NCI-H1436 (cell line): ENCODE results near the gene KRT8.
A peak's percentile ranks its signal among the peaks of the same experiment; 100 is the strongest.

ENCODE experiments used
- DNase-seq: peaks from one replicate; lab custom pipeline; 2025; lab: John Stamatoyannopoulos, UW

The KRT8 gene

GRCh38 chr12:52904509-52905300 is at the start of gene KRT8:
Gene KRT8 (minus strand): TSS chr12:52905076. CDS start chr12:52904981, 95 bp downstream.
- DNase-seq: peak; percentile 91

DNA sequence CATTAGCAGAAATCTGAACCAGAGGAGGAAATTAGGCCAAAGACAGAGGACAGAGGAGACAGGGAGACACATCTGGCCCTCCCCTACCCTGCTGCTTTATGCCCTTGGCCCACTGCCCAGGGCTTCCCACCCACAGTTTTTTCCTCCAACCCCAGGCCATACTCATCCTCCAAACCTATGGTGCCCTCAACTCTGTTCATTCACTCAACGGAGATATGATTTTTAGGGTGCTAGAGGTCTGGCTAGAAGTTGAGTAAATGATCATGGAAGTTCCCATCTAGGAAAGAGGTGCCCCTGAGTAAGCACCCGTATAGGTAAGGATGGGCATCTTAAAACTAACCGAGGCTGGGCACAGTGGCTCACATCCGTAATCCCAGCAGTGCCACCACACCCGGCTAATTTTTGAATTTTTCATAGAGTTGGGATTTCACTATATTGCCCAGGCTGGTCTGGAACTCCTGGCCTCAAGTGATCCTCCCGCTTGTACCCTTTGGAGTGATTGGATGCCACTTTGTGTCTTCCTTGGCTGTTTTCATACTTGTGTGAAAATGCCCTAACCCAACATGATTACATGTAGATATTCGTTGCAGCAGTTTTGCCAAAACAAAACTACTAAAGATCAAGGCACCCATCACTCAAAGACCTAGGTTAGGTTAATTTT is 48.4 kb upstream of the KRT8 start:
- no peak for DNase-seq

GRCh38 chr12:52952076-52952801 is 47.4 kb upstream of the KRT8 start:
- no peak for DNase-seq

DNA sequence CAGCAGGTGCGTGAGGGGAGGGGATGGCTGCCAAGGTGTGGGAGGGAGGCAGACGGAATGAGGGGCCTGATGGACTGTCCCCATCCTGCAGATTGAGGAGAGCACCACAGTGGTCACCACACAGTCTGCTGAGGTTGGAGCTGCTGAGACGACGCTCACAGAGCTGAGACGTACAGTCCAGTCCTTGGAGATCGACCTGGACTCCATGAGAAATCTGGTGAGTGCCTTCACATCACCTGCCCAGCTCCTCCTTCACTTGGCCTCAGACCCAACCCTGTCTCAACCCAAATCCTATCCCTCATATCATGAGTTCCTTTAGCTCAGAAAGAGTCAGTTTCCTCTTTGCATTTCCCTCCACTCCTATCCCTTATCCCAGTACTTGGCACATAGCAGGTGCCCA is 46.8 kb upstream of the KRT8 start:
- DNase-seq: no peak

DNA sequence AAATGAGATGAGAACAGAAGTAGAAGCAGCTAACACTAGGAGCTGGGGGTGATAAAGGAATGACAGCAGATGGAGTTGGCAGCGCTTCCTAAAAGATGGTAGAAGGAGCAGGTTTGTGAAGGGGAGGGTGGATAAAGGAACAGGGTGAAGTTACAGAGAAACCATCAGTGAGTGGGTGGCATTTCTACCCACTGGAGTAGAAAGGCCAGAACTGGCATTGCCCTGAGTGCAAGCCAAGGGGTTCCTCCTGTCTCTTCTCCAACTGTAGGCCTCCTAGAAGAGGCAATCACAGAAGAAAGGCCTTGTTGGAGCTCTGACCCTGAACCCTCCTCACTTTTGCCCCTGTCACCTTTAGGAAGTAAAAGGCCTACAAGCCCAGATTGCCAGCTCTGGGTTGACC is 46.2 kb upstream of the KRT8 start:
- no peak for DNase-seq

DNA sequence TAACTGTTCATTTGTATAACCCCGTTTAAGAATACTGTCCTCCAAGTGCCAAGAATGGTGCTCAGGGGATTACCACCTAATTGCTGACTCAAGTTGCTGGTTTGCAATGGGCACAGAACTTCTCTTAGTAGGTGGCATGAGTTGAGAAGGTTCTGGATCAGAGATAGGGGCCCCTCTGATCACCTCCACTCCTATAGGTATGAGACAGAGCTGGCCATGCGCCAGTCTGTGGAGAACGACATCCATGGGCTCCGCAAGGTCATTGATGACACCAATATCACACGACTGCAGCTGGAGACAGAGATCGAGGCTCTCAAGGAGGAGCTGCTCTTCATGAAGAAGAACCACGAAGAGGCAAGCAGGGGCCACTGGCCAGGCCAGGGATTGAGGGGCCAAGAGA is 45.7 kb upstream of the KRT8 start:
- no peak for DNase-seq

DNA sequence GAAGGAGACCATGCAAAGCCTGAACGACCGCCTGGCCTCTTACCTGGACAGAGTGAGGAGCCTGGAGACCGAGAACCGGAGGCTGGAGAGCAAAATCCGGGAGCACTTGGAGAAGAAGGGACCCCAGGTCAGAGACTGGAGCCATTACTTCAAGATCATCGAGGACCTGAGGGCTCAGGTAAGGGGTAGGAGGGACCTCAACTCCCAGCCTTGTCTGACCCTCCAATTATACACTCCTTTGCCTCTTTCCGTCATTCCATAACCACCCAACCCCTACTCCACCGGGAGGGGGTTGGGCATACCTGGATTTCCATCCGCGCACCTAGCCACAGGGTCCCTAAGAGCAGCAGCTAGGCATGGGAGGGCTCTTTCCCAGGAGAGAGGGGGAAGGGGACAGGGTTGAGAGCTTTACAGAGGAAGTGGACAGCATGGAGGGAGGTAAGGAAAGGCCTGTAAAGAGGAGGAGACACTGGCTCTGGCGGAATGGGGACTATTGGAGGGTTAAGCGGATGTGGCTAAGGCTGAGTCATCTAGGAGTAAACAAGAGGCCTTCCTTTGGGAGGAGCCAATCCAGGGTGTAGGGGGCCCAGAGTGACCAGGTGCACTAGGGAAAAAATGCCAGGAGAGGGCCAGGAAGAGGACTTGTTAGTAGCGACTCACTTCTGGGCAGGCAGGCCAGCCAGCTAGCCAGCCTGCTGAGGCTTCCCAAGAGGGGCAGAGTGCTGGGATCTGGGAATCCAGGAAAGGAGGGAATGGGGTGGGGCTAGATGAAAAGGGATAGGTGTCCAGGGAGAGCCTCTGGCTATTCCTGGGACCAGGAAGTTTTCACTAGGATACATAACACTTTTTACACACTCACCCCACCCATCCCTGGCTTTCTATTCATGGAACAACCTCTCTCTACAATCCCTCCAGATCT is 44.8 kb upstream of the KRT8 start:
- peak; percentile 8 for DNase-seq

DNA sequence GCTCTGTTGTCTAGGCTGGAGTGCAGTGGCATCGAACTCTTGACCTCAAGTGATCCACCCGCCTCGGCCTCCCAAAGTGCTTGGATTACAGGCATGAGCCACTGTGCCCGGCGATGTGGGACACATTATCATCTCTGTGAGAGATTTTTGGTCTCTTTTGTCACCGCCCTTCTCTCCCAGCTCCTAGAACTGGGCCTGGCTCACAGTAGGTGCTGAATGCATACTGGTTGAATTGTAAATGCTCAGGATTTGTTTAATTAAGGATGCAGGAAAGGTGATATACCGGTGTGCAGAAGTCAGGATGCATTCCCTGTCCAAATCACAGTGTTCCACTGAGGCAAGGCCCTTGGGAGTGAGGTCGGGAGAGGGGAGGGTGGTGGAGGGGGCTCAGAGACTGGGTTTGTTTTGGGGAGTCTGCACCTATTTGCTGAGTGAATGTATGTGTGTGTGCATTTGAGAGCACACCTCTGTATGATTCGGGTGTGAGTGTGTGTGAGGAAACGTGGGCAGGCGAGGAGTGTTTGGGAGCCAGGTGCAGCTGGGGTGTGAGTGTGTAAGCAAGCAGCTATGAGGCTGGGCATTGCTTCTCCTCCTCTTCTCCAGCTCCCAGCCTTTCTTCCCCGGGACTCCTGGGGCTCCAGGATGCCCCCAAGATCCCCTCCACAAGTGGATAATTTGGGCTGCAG is 43.0 kb upstream of the KRT8 start:
- no peak for DNase-seq

GRCh38 chr12:52946797-52947547 is 42.1 kb upstream of the KRT8 start:
- DNase-seq: no peak

DNA sequence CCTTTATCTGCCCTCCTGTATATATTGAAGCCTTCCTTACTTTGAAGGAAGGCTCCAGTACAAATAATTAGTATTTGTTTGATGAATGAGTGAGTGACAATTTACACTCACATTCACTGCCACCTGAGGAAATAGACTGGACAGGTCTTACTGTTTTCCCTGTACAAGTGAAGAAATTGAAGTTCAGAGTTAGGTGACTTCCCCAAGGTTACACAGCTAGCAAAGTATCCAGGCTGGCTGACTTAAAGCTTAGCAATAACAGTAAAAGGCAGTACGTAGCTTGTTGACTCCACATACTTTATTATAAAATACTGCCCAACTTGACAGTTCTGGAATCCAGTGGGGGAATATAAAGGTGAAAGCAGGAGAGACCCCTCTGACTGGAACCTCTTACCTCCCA is 41.5 kb upstream of the KRT8 start:
- DNase-seq: no peak

- no peak for DNase-seq
Observed at GRCh38 chr12:52945389-52946232, 40.7 kb upstream of the KRT8 start.

DNA sequence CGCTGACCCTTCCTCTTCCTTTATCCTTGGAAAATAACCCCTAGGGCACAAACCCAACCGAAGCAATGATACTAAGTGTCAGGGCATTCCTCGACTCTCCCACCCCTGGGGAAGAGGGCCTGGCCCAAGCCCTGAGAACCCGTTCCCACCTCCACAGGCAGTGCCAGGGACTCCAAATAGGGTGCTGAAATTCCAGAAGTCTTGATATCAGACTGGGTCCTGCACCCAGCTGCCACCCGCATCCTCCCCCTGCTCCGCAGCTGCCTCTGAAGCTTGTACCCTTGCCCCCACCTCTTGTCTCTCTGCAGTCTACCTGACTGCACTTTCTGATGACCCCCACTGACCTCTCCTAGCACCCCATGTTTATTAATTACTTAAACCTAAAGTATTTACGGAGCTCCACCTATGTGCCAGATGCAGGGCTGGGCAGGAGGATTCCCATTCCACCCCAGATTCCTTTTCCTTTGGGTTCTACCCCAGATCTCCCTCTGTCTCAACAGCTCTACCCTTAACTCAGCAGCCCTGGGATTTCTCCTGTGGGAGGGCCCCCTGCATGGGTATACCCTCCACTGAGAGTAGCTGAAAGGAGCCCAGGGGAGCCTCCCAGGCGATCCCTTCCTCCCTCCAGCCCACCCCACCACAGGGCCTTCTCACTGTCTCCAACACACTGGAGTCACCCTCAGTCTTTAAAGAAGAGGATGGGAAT is 40.0 kb upstream of the KRT8 start:
- DNase-seq: no peak

- peak; percentile 1 for DNase-seq
Observed at GRCh38 chr12:52942901-52943181, 38.0 kb upstream of the KRT8 start.

DNA sequence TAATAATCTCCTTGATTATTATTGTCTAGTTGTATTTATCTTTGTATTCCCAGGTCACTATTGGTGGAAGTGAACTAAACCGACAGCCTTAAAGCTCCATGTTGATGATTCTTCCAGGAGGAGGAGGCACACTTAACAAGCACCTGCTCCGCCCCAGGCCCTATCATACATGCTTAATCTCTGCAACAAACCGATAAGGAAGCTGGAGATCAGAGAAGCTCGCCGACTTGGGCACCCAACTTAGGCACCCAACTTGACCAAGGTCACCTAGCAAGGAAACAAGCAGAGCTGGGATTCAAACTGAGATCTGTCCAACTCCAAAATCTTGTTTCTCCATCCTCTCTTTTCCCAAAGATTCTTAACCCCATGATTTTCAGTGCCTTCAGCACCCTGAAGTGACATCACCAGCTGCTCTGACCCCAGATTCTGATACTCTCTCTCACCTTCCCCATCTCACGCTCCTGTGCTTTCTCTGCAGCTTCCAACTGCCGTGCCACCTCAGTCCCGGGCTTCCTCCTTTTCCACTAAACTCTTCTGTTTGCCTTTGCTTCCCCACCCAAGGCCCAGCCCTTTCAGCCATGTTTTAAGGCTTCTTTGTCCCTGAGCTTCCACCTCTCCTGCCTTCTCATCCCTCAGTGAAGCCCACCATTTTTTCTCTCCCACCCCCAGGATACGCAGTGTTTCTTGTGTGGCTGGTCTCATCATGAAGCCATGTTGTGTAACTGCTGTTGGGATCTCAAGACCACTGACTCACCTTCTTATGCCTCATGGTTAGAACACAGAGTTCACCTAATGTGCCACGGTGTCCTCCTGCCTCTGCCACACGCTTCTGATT is 37.4 kb upstream of the KRT8 start:
- DNase-seq: no peak

GRCh38 chr12:52929538-52929937 is 24.7 kb upstream of the KRT8 start:
- DNase-seq: no peak

- DNase-seq: no peak
Observed at GRCh38 chr12:52927964-52928363, 23.1 kb upstream of the KRT8 start.

DNA sequence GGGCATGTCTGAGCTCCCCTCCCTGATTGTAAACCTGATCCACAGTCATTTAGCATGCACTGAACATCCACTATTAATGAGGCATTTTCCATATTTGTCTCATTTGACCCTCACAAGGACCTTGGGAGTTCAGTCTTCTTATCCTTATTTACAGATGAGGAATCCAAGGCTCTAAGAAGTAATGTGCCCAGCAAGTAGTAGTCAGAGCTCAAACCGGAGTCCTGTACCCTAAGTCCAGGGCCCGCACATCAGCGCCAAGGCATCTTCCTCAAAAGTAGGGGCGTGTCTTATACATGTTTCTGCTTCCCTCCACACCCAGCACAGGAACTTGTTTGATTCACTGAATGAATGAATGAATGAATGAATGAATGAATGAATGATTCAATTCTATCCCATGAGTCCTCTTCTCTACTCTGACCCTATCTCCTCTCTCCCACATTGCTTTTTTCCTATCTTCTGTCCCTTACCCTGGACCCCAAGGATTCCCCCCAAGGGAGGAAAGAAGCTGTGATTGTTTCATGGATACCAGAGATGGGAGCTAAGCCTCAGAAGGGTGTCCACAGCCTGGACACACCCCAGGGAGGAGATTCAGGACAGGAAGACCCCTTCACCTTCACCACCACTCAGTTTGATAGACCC is 21.8 kb upstream of the KRT8 start:
- DNase-seq: no peak
